Neural cell (in vitro differentiated cells): Measurements from ENCODE around the gene EIF1AD. TPM values are rescaled to one million over a fixed set of nuclear protein-coding genes. Genes with fewer than 3 reads are reported as not detected.

Experiments
- H2AFZ ChIP-seq: fragments of 200-600, 300-800 bp; sonication (generic), shearing (Covaris generic); 2 replicates; pipeline ENCODE4 v1.6.0; 2014; ENCODE audit warnings: low read depth, mild to moderate bottlenecking, antibody characterized with exemption, low read length, moderate library complexity
- H3F3A ChIP-seq: fragments of 200-600 bp; shearing (Covaris generic); 2 replicates; pipeline ENCODE4 v1.6.1; 2016; ENCODE audit warnings: mild to moderate bottlenecking, moderate library complexity, mixed read lengths, antibody characterized with exemption, low read length; ENCODE audit not compliant: insufficient read depth, poor library complexity, severe bottlenecking
- H3K27ac ChIP-seq: fragments of 200-600, 300-800 bp; sonication (generic), shearing (Covaris generic); 2 replicates; pipeline ENCODE4 v1.5.1; 2014; ENCODE audit warnings: mild to moderate bottlenecking, low read length, moderate library complexity
- H3K27me3 ChIP-seq: fragments of 300-800, 200-600 bp; sonication (generic), shearing (Covaris generic); 2 replicates; pipeline ENCODE4 v1.6.0; 2014; ENCODE audit warnings: mild to moderate bottlenecking, low read depth, low read length, moderate library complexity; ENCODE audit not compliant: insufficient read depth
- H3K36me3 ChIP-seq: fragments of 300-800, 200-600 bp; sonication (generic), shearing (Covaris generic); 2 replicates; pipeline ENCODE4 v1.5.1; 2014; ENCODE audit warnings: mild to moderate bottlenecking, antibody characterized with exemption, low read length, moderate library complexity; ENCODE audit not compliant: insufficient read depth
- H3K4me2 ChIP-seq: fragments of 300-800, 200-600 bp; sonication (generic), shearing (Covaris generic); 2 replicates; pipeline ENCODE4 v1.6.0; 2014; ENCODE audit warnings: mild to moderate bottlenecking, low read length
- H3K4me3 ChIP-seq: fragments of 300-800, 200-600 bp; sonication (generic), shearing (Covaris generic); 2 replicates; pipeline ENCODE4 v1.5.1; 2014; ENCODE audit warnings: mild to moderate bottlenecking, low read length, moderate library complexity
- H3K79me2 ChIP-seq: fragments of 200-600 bp; shearing (Covaris generic); replicated peaks from 2 replicates; pipeline ENCODE4 v1.6.0; 2014; ENCODE audit warnings: mild to moderate bottlenecking, low read length, moderate library complexity; ENCODE audit not compliant: insufficient read depth
- H3K9ac ChIP-seq: fragments of 300-800, 200-600 bp; sonication (generic), shearing (Covaris generic); 2 replicates; pipeline ENCODE4 v1.6.1; 2016; ENCODE audit warnings: mild to moderate bottlenecking, low read length, mixed read lengths
- H3K9me2 ChIP-seq: fragments of 200-600 bp; shearing (Covaris generic); 2 replicates; pipeline ENCODE4 v1.6.1; 2016; ENCODE audit warnings: mild to moderate bottlenecking, low read length, mixed read lengths; ENCODE audit not compliant: insufficient read depth
- H3K9me3 ChIP-seq: fragments of 200-600, 300-800 bp; sonication (generic), shearing (Covaris generic); 2 replicates; pipeline ENCODE4 v1.6.1; 2016; ENCODE audit warnings: mild to moderate bottlenecking, mixed run types, low read length, moderate library complexity, mixed read lengths
- H4K20me1 ChIP-seq: fragments of 200-600 bp; shearing (Covaris generic); 2 replicates; pipeline ENCODE4 v1.6.1; 2016; ENCODE audit warnings: mild to moderate bottlenecking, mixed run types; ENCODE audit not compliant: insufficient read depth
- EP300 ChIP-seq: fragments of 450-650 bp; conservative IDR thresholded peaks from 2 replicates; pipeline ENCODE4 v1.6.1; 2014; ENCODE audit warnings: antibody characterized with exemption, mild to moderate bottlenecking, moderate library complexity; ENCODE audit not compliant: poor library complexity, severe bottlenecking
- EZH2 ChIP-seq: fragments of 200-600, 300-800 bp; shearing (Covaris generic), sonication (generic); IDR thresholded peaks from 2 replicates; pipeline ENCODE4 v1.6.1; 2014; ENCODE audit warnings: antibody characterized with exemption, low read length, borderline replicate concordance, mild to moderate bottlenecking; ENCODE audit not compliant: insufficient read depth, poor library complexity, severe bottlenecking
- MXI1 ChIP-seq: fragments of 450-650 bp; conservative IDR thresholded peaks from 2 replicates; pipeline ENCODE4 v1.6.1; 2014; ENCODE audit warnings: antibody characterized with exemption, mild to moderate bottlenecking; ENCODE audit not compliant: poor library complexity, severe bottlenecking
- POLR2AphosphoS5 ChIP-seq: IDR thresholded peaks from 2 replicates; pipeline ENCODE4 v1.6.1; 2012
- RAD21 ChIP-seq: fragments of 450-650 bp; conservative IDR thresholded peaks from 2 replicates; pipeline ENCODE4 v1.6.1; 2014; ENCODE audit warnings: antibody characterized with exemption, mild to moderate bottlenecking, moderate library complexity
- SMC3 ChIP-seq: fragments of 450-650 bp; conservative IDR thresholded peaks from 2 replicates; pipeline ENCODE4 v1.6.1; 2014; ENCODE audit warnings: antibody characterized with exemption, mild to moderate bottlenecking, moderate library complexity; ENCODE audit not compliant: poor library complexity
- TAF1 ChIP-seq: IDR thresholded peaks from 2 replicates; pipeline ENCODE4 v1.6.1; 2012; ENCODE audit warnings: low read depth
- polyA plus RNA-seq: library from polyadenylated mRNA; depleted of rRNA; stranded (reverse); fragments of >200 nt; gene quantifications from 2 replicates; pipeline ENCODE4 v1.2.3, GENCODE V29; 2014
- TF ChIP-seq, protein P1 (sequence below): fragments of 450-650 bp; IDR thresholded peaks from 2 replicates; pipeline ENCODE4 v1.5.1; 2014; ENCODE audit warnings: antibody characterized with exemption, mild to moderate bottlenecking, moderate library complexity; ENCODE audit not compliant: poor library complexity, severe bottlenecking
- TF ChIP-seq, protein P2 (sequence below): IDR thresholded peaks from 2 replicates; pipeline ENCODE4 v1.6.1; 2012; ENCODE audit warnings: borderline replicate concordance

Gene EIF1AD
- polyA plus RNA-seq, 1 donor from 2014 or later: 34.9 TPM

DNA sequence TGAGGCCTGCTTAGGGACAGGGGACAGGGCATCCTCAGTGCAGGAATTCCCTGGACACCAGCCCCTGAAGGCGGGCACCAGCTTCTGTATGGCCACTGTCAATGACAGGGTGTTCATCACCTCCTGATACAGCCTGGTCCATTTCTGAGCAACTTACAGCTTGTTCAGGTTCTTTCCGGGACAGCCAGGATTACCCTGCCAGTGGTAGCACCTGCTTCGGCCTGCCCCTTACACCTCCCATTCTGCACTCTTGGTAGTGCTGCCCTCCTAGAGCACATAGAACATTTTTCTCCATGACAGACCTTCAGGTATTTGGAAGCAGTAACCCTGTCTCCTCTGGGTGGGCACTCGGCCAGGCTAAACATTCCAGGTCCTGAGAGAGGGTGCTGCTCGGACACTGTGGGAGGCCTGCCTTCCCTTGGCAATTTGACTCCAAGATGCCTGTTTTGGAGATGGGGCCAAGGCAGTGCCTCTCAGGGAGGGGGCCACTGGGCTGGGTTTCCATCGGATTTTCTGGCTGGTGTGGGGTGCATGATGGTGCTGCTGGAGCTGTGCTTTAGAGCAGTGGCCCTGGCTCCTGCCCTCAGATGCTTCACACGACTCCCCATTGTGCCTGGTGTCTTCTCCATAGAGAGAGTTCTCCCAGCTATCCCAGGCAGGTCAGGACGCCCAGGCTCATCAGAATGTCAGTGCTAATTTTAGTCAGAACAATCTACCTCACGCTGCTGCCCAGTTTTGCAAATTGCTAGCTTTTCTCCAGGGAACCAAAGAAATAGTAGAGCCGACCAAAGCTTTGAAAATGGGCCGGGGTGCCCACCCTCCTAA, 45.8 kb upstream of the EIF1AD start:
- Histone ChIP-seq H2AFZ (no peak overlapping the region), H3K9ac (peak overlapping the region; percentile 80), H3K9me2 (no peaks in the 10 kb centered on the region), H3K9me3 (no peaks in the 10 kb centered on the region), H3F3A (peaks cover 5% of the 10 kb centered on the region), H3K27ac (no peak overlapping the region), H3K27me3 (no peaks in the 10 kb centered on the region), H3K36me3 (no peaks in the 10 kb centered on the region), H3K79me2 (peaks cover 9% of the 10 kb centered on the region), H3K4me3 (peak overlapping the region; percentile 77), H3K4me2 (peak overlapping the region; percentile 62), H4K20me1 (no peaks in the 10 kb centered on the region)
- TF ChIP-seq EP300 (no peak), POLR2AphosphoS5 (no peak), EZH2 (no peak), RAD21 (no peak), MXI1 (no peak), SMC3 (no peak), TAF1 (no peak)
- TF ChIP-seq, protein P1, sequence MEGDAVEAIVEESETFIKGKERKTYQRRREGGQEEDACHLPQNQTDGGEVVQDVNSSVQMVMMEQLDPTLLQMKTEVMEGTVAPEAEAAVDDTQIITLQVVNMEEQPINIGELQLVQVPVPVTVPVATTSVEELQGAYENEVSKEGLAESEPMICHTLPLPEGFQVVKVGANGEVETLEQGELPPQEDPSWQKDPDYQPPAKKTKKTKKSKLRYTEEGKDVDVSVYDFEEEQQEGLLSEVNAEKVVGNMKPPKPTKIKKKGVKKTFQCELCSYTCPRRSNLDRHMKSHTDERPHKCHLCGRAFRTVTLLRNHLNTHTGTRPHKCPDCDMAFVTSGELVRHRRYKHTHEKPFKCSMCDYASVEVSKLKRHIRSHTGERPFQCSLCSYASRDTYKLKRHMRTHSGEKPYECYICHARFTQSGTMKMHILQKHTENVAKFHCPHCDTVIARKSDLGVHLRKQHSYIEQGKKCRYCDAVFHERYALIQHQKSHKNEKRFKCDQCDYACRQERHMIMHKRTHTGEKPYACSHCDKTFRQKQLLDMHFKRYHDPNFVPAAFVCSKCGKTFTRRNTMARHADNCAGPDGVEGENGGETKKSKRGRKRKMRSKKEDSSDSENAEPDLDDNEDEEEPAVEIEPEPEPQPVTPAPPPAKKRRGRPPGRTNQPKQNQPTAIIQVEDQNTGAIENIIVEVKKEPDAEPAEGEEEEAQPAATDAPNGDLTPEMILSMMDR: no peak

DNA sequence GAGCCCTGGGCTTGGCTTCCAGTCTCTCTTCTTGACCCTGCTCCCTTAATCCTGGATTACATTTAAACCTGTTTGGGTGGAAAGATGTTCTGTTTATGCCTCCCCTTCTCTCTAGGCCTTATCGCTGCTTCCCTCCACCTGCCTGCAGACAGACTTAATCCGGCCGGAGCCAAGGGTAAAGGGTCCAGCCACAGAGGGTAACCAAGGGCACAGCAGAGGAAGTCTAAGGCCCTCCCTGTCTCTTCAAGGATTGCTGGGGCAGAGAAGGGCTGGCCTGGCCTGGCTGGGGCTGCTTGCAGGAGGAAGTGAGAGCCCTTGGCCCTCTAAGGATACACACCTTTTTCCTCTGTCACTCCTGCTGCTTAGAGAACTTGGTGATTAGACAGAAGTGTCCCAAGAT, 44.9 kb upstream of the EIF1AD start:
- Histone ChIP-seq H3K4me3 (no peak overlapping the region), H3K27ac (no peak overlapping the region), H3K27me3 (no peaks in the 10 kb centered on the region), H3K9me2 (no peaks in the 10 kb centered on the region), H3K79me2 (peaks cover 4% of the 10 kb centered on the region), H3K9me3 (no peaks in the 10 kb centered on the region), H3F3A (peaks cover 5% of the 10 kb centered on the region), H3K36me3 (no peaks in the 10 kb centered on the region), H3K4me2 (no peak overlapping the region), H3K9ac (no peak overlapping the region), H2AFZ (no peak overlapping the region), H4K20me1 (no peaks in the 10 kb centered on the region)
- TF ChIP-seq RAD21: no peak
- TF ChIP-seq POLR2AphosphoS5: no peak
- TF ChIP-seq MXI1: no peak
- TF ChIP-seq EP300: no peak
- no peak for TF ChIP-seq TAF1
- TF ChIP-seq, protein P2, sequence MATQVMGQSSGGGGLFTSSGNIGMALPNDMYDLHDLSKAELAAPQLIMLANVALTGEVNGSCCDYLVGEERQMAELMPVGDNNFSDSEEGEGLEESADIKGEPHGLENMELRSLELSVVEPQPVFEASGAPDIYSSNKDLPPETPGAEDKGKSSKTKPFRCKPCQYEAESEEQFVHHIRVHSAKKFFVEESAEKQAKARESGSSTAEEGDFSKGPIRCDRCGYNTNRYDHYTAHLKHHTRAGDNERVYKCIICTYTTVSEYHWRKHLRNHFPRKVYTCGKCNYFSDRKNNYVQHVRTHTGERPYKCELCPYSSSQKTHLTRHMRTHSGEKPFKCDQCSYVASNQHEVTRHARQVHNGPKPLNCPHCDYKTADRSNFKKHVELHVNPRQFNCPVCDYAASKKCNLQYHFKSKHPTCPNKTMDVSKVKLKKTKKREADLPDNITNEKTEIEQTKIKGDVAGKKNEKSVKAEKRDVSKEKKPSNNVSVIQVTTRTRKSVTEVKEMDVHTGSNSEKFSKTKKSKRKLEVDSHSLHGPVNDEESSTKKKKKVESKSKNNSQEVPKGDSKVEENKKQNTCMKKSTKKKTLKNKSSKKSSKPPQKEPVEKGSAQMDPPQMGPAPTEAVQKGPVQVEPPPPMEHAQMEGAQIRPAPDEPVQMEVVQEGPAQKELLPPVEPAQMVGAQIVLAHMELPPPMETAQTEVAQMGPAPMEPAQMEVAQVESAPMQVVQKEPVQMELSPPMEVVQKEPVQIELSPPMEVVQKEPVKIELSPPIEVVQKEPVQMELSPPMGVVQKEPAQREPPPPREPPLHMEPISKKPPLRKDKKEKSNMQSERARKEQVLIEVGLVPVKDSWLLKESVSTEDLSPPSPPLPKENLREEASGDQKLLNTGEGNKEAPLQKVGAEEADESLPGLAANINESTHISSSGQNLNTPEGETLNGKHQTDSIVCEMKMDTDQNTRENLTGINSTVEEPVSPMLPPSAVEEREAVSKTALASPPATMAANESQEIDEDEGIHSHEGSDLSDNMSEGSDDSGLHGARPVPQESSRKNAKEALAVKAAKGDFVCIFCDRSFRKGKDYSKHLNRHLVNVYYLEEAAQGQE: no peak
- TF ChIP-seq EZH2: no peak
- TF ChIP-seq SMC3: no peak
- TF ChIP-seq, protein P1: no peak
